CD1c-positive myeloid dendritic cell (primary cell): ENCODE data around the gene MAP3K5.
"Not testable (repeated sequence)": the region's sequence is repeated elsewhere in the genome, so short reads cannot be mapped to it uniquely, and the experiment has no call there.

ENCODE experiments used
- DNase-seq: peaks from one replicate; pipeline ENCODE4 v3.0.0-alpha.2; 2016; ENCODE audit errors: extremely low spot score

MAP3K5 gene

DNA sequence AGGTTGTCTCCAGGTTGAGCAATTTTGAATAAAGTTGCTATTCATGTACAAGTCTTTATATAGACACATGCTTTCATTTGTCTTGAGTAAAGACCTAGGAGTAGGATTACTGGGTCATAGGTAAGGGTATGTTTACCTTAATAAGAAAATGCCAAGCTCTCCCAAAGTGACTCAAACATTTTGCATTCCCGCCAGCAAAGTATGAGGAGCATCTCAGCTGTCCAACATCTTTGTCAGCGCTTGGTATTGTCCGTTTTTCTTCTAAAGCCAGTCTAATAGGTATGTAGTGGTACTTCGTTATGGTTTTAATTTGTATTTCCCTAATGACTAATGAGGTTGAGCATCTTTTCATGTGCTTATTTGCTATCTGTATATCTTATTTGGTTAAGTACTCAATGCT, 67.2 kb downstream of the MAP3K5 start:
- no peak for DNase-seq

DNA sequence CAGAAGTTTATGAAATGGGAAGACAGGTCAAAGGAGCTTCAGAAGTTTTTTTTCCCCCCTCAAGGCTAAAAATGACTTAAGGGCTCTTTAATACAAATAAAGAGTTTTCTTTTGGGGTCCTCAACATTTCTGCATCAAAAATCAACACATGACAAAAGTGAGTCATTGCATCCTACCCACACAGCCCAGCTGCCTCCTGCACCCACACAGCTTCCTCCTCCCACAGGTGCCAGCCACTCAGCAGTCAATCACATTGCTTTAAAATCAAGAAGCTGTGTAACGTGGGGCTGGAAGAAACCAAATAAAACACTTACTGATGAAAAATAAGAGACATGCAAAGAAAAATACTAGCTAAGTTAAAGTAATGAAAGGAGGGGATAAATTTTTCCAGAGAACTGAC, 68.5 kb downstream of the MAP3K5 start:
- DNase-seq, result peak; percentile 78

DNA sequence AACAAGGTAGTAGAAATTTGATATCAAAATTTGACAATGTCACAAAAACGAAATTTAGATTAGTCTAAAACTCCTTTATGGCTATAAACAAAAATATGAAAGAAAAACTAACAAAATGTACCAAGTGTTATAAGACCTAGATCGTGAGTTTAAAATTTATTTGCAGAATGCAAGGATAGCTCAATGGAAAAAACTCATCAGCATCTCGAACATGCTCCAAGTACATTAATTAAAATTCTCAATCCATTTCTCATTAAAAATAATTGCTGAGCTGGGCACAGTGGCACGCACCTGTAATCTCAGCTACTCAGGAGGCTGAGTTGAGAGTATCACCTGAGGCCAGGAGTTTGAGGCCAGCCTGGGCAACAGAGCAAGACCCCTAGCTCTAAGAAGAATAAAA, 70.8 kb downstream of the MAP3K5 start:
- DNase-seq, result no peak

DNA sequence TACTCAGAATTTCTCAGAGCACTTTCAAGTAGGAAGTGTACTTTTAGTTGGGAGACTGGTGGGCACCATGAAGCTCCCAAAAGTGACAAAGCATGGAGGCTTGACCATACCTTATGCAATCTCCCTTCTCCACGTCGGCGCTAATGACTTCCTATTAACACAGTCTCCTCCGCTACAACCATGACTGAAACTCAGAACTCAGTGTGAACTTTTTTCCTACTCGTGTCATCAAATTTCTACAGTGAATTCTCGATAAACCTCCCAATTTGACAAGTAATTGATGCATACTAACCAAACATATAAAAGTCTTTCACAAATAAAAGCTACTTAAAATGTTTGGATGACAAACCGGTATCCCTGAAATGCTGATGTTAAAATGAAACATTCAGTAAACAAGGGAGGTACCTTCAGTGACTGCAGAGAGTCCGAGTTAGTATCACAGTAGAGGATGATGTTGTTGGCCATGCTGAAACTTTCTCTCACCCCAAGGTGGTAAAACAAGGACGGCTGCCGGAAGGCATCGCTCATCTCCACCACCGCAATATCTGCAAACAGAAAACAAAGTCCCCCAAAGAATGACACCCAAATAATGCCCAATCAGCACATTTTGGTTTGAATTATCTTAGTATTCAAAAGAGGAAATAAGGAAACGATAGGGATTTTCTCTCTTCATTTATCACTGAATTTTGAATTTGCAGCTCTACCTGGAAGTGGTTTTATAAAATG, 72.1 kb downstream of the MAP3K5 start:
- DNase-seq, result peak; percentile 83

DNA sequence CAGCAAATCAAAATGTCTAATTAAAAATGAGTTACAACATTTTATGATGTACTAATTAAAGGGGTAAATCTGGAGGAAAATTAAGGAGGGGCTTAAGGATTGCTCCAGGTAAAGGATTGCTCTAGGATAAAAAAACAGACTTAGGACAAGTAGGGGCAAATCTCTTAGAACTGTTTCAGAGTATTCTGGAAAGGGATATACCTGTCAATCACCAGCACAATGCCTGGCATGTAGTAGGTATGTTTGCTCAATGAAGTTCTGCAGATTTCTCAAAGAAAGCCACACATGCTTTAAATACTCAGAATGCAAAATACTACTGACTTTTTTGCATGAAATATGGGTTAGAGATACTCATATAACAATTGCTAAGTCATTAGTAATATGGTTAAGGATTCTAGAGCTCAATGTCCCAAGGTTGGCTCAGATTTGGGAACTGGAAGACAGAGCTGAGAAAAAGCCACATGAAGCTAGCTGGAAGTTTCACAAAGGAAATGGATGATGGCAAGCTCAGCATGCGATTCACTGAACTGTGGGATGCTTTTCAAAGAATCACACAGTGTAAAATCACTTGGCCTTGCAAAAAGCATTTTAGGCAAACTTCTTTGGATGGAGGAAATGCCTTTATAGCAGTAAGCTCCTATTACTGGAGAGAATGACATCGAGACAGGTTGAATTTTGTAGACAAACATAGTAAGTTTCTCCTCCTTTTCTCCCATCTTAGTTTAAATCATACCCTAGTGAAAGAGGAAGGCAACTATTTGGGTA, 72.8 kb downstream of the MAP3K5 start:
- peak; percentile 76 for DNase-seq

DNA sequence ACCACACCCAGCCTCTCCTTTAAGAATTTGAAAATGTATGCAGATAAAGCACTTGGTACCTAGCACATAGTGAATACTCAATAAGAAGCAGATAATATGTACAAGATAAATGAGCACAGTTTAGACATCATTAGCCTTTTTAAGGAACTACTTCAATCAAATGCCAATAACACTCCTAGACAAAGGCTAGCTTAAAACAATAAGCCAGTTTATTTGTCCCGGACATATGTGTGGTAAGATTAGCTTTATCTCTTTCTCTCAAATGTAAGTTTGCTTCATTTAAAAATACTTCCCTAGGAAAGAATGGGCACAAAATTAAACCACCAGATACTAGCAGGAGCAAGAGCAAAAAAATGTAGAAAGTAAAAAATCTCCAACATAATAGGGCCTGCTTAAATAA, 73.8 kb downstream of the MAP3K5 start:
- no peak for DNase-seq

DNA sequence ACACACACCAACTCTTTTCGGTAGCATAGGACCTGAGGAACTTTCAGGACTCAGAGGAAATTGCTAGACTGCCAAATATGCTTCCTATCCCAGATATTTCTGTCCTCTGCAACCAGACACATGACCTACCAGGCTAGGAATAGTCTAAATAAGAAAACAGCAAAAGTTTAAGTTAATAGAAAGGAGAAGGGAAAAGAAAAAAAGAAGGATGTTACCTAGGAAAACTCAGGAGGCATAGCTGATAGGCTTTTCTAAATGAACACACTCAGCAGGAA, 74.6 kb downstream of the MAP3K5 start:
- no peak for DNase-seq

DNA sequence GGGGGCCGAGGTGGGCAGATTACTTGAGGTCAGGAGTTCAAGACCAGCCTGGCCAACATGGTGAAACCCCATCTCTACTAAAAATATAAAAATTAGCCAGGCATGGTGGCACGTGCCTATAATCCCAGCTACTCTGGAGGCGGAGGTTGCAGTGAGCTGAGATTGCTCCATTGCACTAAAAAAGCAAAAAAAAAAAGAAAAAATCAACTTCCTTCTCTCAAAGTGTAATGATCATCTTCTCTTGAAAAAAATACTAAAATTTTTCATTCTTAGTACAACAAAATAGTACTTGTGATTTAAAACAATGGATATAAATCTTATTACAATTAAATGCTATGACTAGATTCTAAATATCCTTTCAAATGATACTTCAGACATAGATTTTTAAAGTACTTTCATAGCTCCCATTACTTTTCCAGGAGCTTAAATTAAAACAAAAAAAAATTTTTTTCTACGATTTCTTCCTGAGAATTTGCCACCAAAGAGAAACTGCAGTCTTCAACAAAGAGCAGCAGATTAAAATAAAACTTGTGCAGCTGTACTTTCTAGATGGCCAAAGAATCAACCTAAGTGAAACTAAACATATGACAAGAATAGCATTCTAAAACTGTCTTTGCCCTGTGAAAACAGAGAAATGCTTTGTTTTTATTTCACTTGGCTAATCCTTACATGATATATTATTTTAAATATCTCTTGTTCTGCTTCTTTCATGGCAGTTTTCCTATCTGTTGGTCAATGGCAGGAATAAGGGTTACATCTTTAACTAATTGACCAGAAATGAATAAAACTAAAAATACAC, 75.2 kb downstream of the MAP3K5 start:
- peak; percentile 26 for DNase-seq

DNA sequence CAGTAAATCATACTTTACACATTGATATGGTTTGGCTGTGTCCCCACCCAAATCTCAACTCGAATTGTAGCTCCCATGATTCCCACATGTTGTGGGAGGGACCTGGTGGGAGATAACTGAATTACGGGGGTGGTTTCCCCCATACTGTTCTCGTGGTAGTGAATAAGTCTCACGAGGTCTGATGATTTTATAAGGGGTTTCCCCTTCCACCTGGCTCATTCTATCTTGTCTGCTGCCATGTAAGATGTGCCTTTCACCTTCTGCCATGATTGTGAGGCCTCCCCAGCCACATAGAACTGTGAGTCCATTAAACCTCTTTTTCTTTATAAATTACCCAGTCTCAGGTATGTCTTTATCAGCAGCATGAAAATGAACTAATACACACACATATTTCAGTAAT, 79.6 kb downstream of the MAP3K5 start:
- not testable (repeated sequence) for DNase-seq

DNA sequence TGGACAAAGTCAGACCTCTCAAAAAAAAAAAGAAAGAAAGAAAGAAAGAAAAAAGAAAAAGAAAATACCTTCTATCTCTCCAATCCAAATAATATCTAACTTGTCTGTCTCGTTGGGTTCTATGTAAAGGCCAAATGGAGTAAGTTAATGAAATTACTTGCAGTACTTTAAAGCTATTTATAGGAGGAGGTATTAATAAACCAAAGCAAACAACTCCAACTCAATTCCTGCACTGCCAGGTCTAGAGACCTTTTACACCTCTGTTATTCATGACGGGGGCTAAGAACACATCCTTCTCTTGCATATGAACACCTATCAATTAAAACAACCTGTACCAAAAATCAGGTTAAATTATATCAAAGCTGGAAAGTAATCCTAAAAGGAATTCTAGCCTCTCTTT, 80.6 kb downstream of the MAP3K5 start:
- no peak for DNase-seq

DNA sequence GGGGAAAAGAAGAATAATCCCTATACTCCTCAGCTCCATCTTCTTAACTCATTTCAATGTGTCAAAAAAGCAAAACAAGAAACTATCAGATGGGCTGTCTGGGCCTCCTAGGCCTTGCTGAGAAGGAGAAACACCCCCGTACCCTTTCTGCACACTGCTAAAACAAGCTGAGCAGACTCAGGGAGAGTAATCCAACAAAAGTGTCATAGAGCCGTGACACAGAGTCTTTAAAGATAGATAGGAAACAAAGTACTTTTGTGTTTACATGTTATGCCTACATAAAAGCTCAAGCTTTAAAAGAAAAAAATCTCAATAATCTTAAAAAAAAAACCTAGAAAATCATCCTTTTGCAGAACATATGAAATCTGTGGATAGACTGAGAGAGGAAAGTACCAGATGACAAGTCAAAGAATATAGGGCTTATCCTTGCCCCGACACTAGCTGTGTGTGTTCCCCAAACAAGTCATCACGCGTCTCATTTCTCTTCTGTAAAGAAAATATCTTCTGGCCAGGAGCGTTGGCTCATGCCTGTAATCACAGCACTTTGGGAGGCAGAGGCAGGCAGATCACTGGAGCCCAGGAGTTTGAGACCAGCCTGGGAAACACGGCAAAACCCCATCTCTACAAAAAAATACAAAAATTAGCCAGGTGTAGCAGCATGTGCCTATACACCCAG, 81.3 kb downstream of the MAP3K5 start:
- DNase-seq, result no peak

DNA sequence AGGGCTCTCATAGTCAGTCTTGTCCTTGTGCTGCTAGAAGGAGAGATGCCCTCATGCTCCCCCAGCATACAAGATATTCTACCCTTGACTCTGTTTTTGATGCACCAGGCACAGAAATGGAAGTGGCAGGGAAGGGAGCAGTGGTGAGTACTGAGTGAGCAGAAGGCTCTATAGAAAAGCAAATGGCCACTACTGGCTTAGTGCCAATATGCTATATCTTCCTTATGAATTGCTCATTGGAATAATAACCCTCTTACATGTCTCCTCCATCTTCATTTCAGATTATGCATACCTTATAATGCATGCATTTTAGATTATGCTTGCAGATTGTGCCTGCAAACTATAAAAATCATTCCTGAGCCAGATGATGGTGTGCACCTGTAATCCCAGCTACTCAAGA, 82.8 kb downstream of the MAP3K5 start:
- no peak for DNase-seq

DNA sequence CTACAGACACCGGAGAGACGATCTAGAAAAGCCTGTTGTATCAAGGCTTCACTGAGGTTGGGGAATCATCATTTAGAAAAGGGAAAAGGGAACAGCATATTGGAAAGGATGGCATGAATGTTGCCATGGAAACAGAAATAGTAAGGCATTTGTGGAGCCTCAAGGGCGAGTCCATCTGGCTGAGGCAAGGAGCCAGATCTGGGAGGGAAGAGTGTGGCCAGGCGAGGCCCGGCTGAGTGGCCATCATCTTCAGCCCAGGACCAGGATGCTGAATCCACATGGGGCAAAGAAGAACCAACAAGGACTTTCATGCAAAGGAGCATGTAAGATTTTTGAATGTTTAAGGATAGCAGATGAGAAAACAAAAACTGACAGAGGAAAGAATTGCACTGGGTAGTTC, 85.8 kb downstream of the MAP3K5 start:
- DNase-seq, result no peak

DNA sequence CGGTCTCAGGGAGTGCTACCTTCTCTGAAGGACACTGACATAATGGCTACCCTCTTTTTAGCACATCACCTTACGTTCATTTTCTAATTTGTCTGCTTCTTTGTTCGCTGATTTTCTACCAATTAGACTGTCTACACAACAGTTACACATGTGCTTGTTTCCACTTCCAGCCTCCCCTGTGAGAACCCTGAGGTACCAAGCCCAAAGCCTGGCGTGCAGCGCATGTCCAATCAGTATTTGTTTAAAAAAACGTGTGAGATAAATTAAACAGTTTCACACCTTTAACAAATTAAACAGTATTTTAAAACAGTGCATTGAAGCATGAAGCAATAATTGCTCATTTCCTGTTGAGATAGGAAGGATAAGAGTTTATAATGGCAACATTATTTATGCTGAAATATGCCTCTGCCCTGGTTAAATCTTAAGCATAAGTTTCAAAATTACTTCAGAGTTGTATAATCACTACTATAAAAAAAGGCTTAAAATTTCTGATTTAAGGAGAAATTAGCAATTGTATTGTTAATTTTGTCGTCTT, 88.9 kb downstream of the MAP3K5 start:
- DNase-seq, result no peak

DNA sequence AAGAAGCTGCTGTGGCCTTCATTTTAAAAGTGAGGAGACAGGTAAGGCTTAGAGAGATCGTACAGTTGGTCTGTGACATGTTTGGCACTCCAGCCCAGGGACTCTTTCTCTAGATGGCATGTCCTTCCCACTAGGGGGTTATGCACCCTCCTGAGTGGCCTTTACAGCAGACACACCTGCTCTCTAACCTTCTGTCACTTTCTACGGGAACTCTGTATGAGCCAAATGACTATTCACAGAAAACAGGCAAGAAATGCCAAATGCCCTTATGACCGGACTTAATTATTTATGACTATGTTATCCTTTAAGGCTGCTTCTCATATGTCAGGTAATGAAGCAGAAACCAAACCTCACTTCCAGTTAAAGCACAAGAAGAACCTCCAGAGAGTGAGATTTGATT, 91.2 kb downstream of the MAP3K5 start:
- no peak for DNase-seq

DNA sequence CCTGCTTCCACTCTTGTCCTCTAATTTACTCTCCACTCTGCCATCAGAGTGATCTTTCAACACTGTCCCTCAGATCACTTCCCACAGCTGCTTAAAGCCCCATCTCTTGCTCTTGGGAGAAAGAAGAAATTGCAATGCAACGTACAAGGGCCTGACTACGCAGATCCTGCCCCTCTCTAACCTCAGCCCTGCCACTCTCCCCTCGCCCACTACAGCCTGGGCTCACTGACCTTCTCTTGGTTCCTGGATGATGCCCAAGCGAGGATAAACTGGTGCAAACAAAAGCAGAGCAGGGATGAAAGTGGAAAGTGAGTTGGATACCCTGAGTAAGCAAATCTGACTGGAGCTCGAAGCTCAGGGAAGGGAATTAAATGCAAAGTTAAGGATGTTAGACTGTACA, 92.9 kb downstream of the MAP3K5 start:
- DNase-seq, result no peak

DNA sequence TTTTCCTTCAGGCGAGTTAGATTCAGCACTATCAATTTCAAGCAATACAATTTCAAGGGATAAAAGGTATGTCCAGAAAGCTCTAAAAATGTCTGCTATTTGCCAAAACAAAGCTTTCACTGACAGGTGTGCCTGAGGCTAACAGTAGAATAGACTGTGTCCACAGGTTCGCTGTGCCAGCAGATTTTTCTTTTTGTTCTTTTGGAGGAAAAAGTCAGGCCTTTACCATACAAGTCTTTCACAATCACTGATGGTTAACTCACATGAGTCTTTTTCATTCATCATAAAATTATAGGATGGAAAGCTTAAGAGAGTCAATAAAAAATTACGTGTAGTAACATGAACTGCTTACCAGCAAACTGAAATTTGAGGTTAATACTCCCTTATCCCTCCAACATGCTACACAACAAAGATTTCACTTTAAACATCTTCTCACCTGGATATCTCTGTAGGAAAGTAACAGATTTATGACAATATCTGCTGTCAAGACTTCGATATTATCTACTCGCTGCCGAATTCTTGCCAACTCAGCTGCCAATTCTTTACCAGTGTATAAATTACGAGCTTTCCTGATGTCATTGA, 95.4 kb downstream of the MAP3K5 start:
- DNase-seq, result no peak

DNA sequence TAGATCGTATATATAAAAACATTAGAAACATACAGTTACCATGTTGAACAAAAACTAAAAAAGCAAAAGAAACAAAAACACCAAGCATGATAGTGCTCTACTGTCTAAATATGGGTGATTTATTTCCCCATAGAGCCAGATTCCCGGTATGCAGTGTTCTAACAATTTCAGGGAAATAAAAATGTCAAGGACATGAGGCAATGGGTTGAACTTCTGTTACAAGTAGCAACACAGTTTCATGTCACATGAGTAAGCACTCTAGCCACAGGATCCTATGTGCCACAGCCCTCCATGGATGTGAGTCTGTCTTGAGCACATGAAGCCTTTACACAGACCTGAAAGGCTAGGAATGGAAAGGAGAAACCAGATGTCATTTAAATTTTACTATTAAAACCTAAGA, 96.0 kb downstream of the MAP3K5 start:
- DNase-seq, result peak; percentile 34

DNA sequence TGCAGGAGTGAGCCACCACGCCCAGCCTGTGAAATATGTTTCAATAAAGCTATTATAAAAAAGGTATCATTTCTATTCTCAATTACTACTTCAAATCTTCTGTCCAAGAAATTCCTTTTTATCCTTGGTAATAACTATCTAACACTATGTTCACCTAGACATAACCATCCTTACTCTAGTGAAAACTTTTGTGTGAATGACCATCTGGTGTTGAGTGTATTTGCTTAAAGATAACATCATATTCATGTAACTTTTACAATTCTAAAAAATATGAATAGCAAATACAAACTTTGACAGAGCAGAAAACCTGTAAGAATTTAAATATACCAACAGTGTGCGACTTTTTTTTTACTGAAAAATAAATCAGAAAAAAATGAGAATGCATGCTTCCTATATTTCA, 96.9 kb downstream of the MAP3K5 start:
- DNase-seq, result no peak

DNA sequence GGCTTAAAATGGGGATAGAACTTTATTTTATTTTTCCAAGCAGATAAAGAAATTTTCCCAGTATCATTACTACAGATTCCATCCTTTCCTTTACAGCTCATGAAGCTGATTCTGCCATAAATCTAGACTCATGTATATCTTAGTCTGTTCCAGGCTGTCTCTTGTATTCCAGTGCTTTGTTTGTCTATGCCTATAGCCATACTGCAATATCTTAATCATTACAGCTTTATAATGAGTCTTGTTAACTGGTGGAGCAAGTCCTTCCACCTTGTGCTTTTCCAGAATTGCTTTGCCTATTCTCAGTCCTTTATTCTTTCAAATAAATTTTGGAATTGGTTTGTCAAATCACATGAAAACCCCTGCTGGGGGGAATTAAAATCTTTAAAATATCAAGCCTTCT, 99.2 kb downstream of the MAP3K5 start:
- no peak for DNase-seq

DNA sequence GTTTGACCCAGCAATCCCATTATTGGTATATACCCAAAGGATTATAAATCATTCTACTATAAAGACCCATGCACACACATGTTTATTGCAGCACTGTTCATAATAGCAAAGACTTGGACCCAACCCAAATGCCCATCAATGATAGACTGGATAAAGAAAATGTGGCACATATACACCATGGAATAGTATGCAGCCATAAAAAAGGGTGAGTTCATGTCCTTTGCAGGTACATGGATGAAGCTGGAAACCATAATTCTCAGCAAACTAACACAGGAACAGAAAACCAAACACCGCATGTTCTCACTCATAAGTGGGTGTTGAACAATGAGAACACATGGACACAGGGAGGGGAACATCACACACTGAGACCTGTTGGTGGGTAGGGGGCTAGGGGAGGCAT, 104.4 kb downstream of the MAP3K5 start:
- not testable (repeated sequence) for DNase-seq
